Neuronal stem cell (in vitro differentiated cells): Measurements from ENCODE around the gene SAPCD2.
"Not testable (repeated sequence)": the region's sequence is repeated elsewhere in the genome, so short reads cannot be mapped to it uniquely, and the experiment has no call there.

ENCODE experiments used
- DNase-seq: peaks from one replicate; pipeline ENCODE4 v3.0.0-alpha.2; 2013; ENCODE audit warnings: low spot score
- H2AFZ ChIP-seq: one replicate; pipeline ENCODE4 v1.6.1; 2013; ENCODE audit warnings: mild to moderate bottlenecking, low read length, inconsistent platforms
- H2AK5ac ChIP-seq: 2 replicates; pipeline ENCODE4 v1.6.1; 2013; ENCODE audit warnings: low read depth, mild to moderate bottlenecking, inconsistent platforms, low read length, moderate library complexity, mixed read lengths
- H2BK120ac ChIP-seq: 2 replicates; pipeline ENCODE4 v1.6.1; 2013; ENCODE audit warnings: low read depth, mild to moderate bottlenecking, inconsistent platforms, low read length, moderate library complexity, mixed read lengths
- H2BK12ac ChIP-seq: one replicate; pipeline ENCODE4 v1.6.1; 2013; ENCODE audit warnings: low read length, inconsistent platforms
- H2BK15ac ChIP-seq: 2 replicates; pipeline ENCODE4 v1.6.1; 2013; ENCODE audit warnings: mild to moderate bottlenecking, low read length, inconsistent platforms, mixed read lengths
- H2BK5ac ChIP-seq: one replicate; pipeline ENCODE4 v1.6.1; 2013; ENCODE audit warnings: inconsistent platforms, mild to moderate bottlenecking, low read length, moderate library complexity
- H3K14ac ChIP-seq: one replicate; pipeline ENCODE4 v1.6.1; 2013; ENCODE audit warnings: low read length, inconsistent platforms
- H3K18ac ChIP-seq: 2 replicates; pipeline ENCODE4 v1.6.1; 2013; ENCODE audit warnings: low read length, inconsistent platforms
- H3K23ac ChIP-seq: 2 replicates; pipeline ENCODE4 v1.6.1; 2013; ENCODE audit warnings: low read depth, mild to moderate bottlenecking, mixed read lengths, low read length, inconsistent platforms; ENCODE audit not compliant: poor library complexity
- H3K27ac ChIP-seq: replicated peaks from 3 replicates; pipeline ENCODE4 v1.5.1; 2013; ENCODE audit warnings: low read length, inconsistent platforms
- H3K27me3 ChIP-seq, 3 experiments: 2 replicates each; pipeline ENCODE4 v1.6.1; 2013; ENCODE audit warnings: low read length in 3 of 3, mild to moderate bottlenecking in 2 of 3, inconsistent platforms in 1 of 3, low read depth in 1 of 3, mixed read lengths in 1 of 3, moderate library complexity in 1 of 3; ENCODE audit not compliant: control insufficient read depth in 3 of 3, insufficient read depth in 3 of 3
- H3K36me3 ChIP-seq, 2 donors: replicated peaks in 1 of 2; 2 replicates each; pipeline ENCODE4 v1.6.1; 2013; ENCODE audit warnings: low read length in 2 of 2; ENCODE audit not compliant: control insufficient read depth in 2 of 2, insufficient read depth in 2 of 2
- H3K4ac ChIP-seq: 2 replicates; pipeline ENCODE4 v1.6.1; 2013; ENCODE audit warnings: inconsistent platforms, mild to moderate bottlenecking, low read length, moderate library complexity
- H3K4me1 ChIP-seq, 2 donors: 1 replicate in 1 of 2; 2 replicates in 1 of 2; pipeline ENCODE4 v1.6.1; 2013; ENCODE audit warnings: low read length in 2 of 2, low read depth in 1 of 2; ENCODE audit not compliant: control insufficient read depth in 2 of 2, insufficient read depth in 1 of 2
- H3K4me2 ChIP-seq: one replicate; pipeline ENCODE4 v1.6.1; 2013; ENCODE audit warnings: mild to moderate bottlenecking, low read length, inconsistent platforms; ENCODE audit not compliant: insufficient read depth, poor library complexity, severe bottlenecking
- H3K4me3 ChIP-seq, 2 donors: 2 replicates each; pipeline ENCODE4 v1.5.1; 2013; ENCODE audit warnings: low read length in 2 of 2, mild to moderate bottlenecking in 2 of 2, inconsistent platforms in 1 of 2, moderate library complexity in 1 of 2
- H3K79me1 ChIP-seq: one replicate; pipeline ENCODE4 v1.6.1; 2013; ENCODE audit warnings: low read depth, mild to moderate bottlenecking, inconsistent platforms, low read length, moderate library complexity
- H3K9ac ChIP-seq: one replicate; pipeline ENCODE4 v1.6.1; 2013; ENCODE audit warnings: mild to moderate bottlenecking, low read depth, low read length, inconsistent platforms; ENCODE audit not compliant: poor library complexity
- H3K9me3 ChIP-seq, 2 donors: replicated peaks in 1 of 2; 2 replicates each; pipeline versions ENCODE3 to v1.6.1; 2013; ENCODE audit warnings: low read length in 2 of 2, mild to moderate bottlenecking in 2 of 2, inconsistent platforms in 1 of 2, low read depth in 1 of 2, mixed read lengths in 1 of 2, moderate library complexity in 1 of 2; ENCODE audit not compliant: control insufficient read depth in 2 of 2, insufficient read depth in 1 of 2
- H4K8ac ChIP-seq: one replicate; pipeline ENCODE4 v1.6.1; 2013; ENCODE audit warnings: low read depth, mild to moderate bottlenecking, inconsistent platforms, low read length, moderate library complexity
- H4K91ac ChIP-seq: one replicate; pipeline ENCODE4 v1.6.1; 2013; ENCODE audit warnings: low read length, low read depth, mild to moderate bottlenecking, inconsistent platforms; ENCODE audit not compliant: poor library complexity
- WGBS, 2 donors: extraction: QIAGEN DNeasy Blood & Tissue Kit; methylation state at CpG; one replicate each; pipeline ENCODE4 v1.1.7; 2013; ENCODE audit warnings: missing lambda C conversion rate in 2 of 2, mixed read lengths in 1 of 2; ENCODE audit not compliant: insufficient read length in 2 of 2, insufficient replicate concordance in 1 of 2; ENCODE audit errors: extremely low coverage in 2 of 2; 5-methylcytosine and 5-hydroxymethylcytosine counted together

The SAPCD2 gene

GRCh38 chr9:137064027-137064879, 6.1 kb downstream of the SAPCD2 start:
- H3K27ac ChIP-seq, result no peak overlapping the region
- H3K36me3 ChIP-seq, result peaks cover 3 to 30% of the 10 kb centered on the region in 2 donors
- H3K4me3 ChIP-seq, result no peak overlapping the region
- no peak overlapping the region for H3K4me2 ChIP-seq
- WGBS, 2 donors, result no CpG with 5 or more reads among the region's 55 CpGs
- H4K8ac ChIP-seq, result no peak overlapping the region
- H3K9me3 ChIP-seq, result peaks cover 0 to 2% of the 10 kb centered on the region in 2 donors
- H2BK120ac ChIP-seq, result peak overlapping the region; percentile 41
- H3K4ac ChIP-seq, result no peak overlapping the region
- H3K4me1 ChIP-seq, result peaks cover 4 to 7% of the 10 kb centered on the region in 2 donors
- H3K27me3 ChIP-seq, result peaks cover 0 to 5% (median 0%) of the 10 kb centered on the region in 3 experiments
- H2BK15ac ChIP-seq, result peak overlapping the region; percentile 64
- no peak overlapping the region for H2BK12ac ChIP-seq
- H3K18ac ChIP-seq, result peak overlapping the region; percentile 2
- H3K9ac ChIP-seq, result peak overlapping the region; percentile 24
- DNase-seq, result no peak
- peak overlapping the region; percentile 68 for H2AK5ac ChIP-seq
- no peak overlapping the region for H2AFZ ChIP-seq
- H4K91ac ChIP-seq, result no peak overlapping the region
- no peak overlapping the region for H3K23ac ChIP-seq
- H2BK5ac ChIP-seq, result no peak overlapping the region
- no peak overlapping the region for H3K14ac ChIP-seq
- H3K79me1 ChIP-seq, result peaks cover 9% of the 10 kb centered on the region

- peak overlapping the region; percentile 68 for H2AK5ac ChIP-seq
- H2BK15ac ChIP-seq, result peak overlapping the region; percentile 64
- peak overlapping the region; percentile 24 for H3K9ac ChIP-seq
- H3K18ac ChIP-seq, result peak overlapping the region; percentile 2
- H3K79me1 ChIP-seq, result peaks cover 2% of the 10 kb centered on the region
- H4K8ac ChIP-seq, result no peak overlapping the region
- H2BK12ac ChIP-seq, result no peak overlapping the region
- peaks cover 3 to 30% of the 10 kb centered on the region in 2 donors for H3K36me3 ChIP-seq
- WGBS, 2 donors, result no CpG with 5 or more reads among the region's 26 CpGs
- H3K23ac ChIP-seq, result no peak overlapping the region
- H4K91ac ChIP-seq, result no peak overlapping the region
- H3K4me2 ChIP-seq, result no peak overlapping the region
- no peak overlapping the region for H2AFZ ChIP-seq
- H3K27ac ChIP-seq, result no peak overlapping the region
- no peak overlapping the region for H2BK5ac ChIP-seq
- peaks cover 0 to 6% (median 0%) of the 10 kb centered on the region in 3 experiments for H3K27me3 ChIP-seq
- H3K4ac ChIP-seq, result no peak overlapping the region
- H3K14ac ChIP-seq, result no peak overlapping the region
- H3K4me1 ChIP-seq, result peaks cover under 1 to 2% of the 10 kb centered on the region in 2 donors
- peaks cover 0 to 2% of the 10 kb centered on the region in 2 donors for H3K9me3 ChIP-seq
- H2BK120ac ChIP-seq, result peak overlapping the region; percentile 41
- H3K4me3 ChIP-seq, result no peak overlapping the region
- no peak for DNase-seq
Measured at GRCh38 chr9:137063311-137064026, 6.9 kb downstream of the SAPCD2 start.

- H3K4me1 ChIP-seq, H3K9me3 ChIP-seq, H2AFZ ChIP-seq, H2BK12ac ChIP-seq, H3K23ac ChIP-seq, H2BK15ac ChIP-seq, DNase-seq, H4K91ac ChIP-seq, H3K4ac ChIP-seq, H3K9ac ChIP-seq, H2BK5ac ChIP-seq, H2BK120ac ChIP-seq, H3K14ac ChIP-seq, H3K27ac ChIP-seq, H3K18ac ChIP-seq, H3K4me2 ChIP-seq, H4K8ac ChIP-seq, H3K4me3 ChIP-seq, H2AK5ac ChIP-seq, H3K79me1 ChIP-seq, H3K27me3 ChIP-seq: not testable (repeated sequence)
- H3K36me3 ChIP-seq, result peaks cover 3 to 30% of the 10 kb centered on the region in 2 donors
- WGBS, 2 donors, result no CpG with 5 or more reads among the region's 9 CpGs
Measured at GRCh38 chr9:137062798-137063197, 7.6 kb downstream of the SAPCD2 start.

GRCh38 chr9:137062384-137062783, 8.0 kb downstream of the SAPCD2 start:
- Histone ChIP-seq H3K9me3 (no peaks in the 10 kb centered on the region), H3K27ac (no peak overlapping the region), H4K8ac (no peak overlapping the region), H2BK12ac (no peak overlapping the region), H2AFZ (no peak overlapping the region), H3K9ac (no peak overlapping the region), H2BK5ac (no peak overlapping the region), H3K4me3 (no peak overlapping the region), H3K4me1 (no peaks in the 10 kb centered on the region), H2AK5ac (no peak overlapping the region), H3K4me2 (no peak overlapping the region), H2BK120ac (no peak overlapping the region), H3K27me3 (peaks cover 0 to 11% (median 0%) of the 10 kb centered on the region in 3 experiments), H3K14ac (no peak overlapping the region), H3K36me3 (peaks cover 3 to 30% of the 10 kb centered on the region in 2 donors), H4K91ac (no peak overlapping the region), H2BK15ac (no peak overlapping the region), H3K23ac (peak overlapping the region; percentile 43), H3K4ac (no peak overlapping the region), H3K79me1 (peaks cover 2% of the 10 kb centered on the region), H3K18ac (no peak overlapping the region)
- no peak for DNase-seq
- WGBS, 2 donors, result no CpG with 5 or more reads among the region's 15 CpGs
